ENCODE data around the gene PCGF3.
"Not testable (repeated sequence)": the region's sequence is repeated elsewhere in the genome, so short reads cannot be mapped to it uniquely, and the experiment has no call there.

Gene PCGF3

GRCh38 chr4:776743-777441, 71.3 kb downstream of the PCGF3 start:
- DNase-seq: no peak

GRCh38 chr4:777520-778262, 72.1 kb downstream of the PCGF3 start:
- DNase-seq: no peak
- TF ChIP-seq POLR2A (IDR thresholded peaks at IDR 0.05; ENCODE audit: low read length) (no peak), GATA1 (IDR thresholded peaks at IDR 0.05; ENCODE audit: low read depth, low read length) (no peak)

More at GRCh38 chr4:776743-777441, 71.3 kb downstream of the PCGF3 start:
- no peak for TF ChIP-seq GATA1 (IDR thresholded peaks at IDR 0.05; ENCODE audit: low read depth, low read length)
- TF ChIP-seq POLR2A (IDR thresholded peaks at IDR 0.05; ENCODE audit: low read length): no peak

GRCh38 chr4:779555-779954, 73.9 kb downstream of the PCGF3 start:
- no peak for DNase-seq
- no peak for TF ChIP-seq GATA1 (IDR thresholded peaks at IDR 0.05; ENCODE audit: low read depth, low read length)
- no peak for TF ChIP-seq POLR2A (IDR thresholded peaks at IDR 0.05; ENCODE audit: low read length)

- DNase-seq: not testable (repeated sequence)
Observed at GRCh38 chr4:780255-780654, 74.6 kb downstream of the PCGF3 start.

GRCh38 chr4:780716-781492, 75.3 kb downstream of the PCGF3 start:
- DNase-seq: peak in 1 of 2 experiments; percentile 46
- no peak for TF ChIP-seq POLR2A (IDR thresholded peaks at IDR 0.05; ENCODE audit: low read length)
- TF ChIP-seq GATA1 (IDR thresholded peaks at IDR 0.05; ENCODE audit: low read depth, low read length): no peak

- DNase-seq: peak; percentile 99
- peak; percentile 96 for TF ChIP-seq POLR2A (IDR thresholded peaks at IDR 0.05; ENCODE audit: low read length)
- no peak for TF ChIP-seq GATA1 (IDR thresholded peaks at IDR 0.05; ENCODE audit: low read depth, low read length)
Observed at GRCh38 chr4:781493-782216, 76.0 kb downstream of the PCGF3 start.

GRCh38 chr4:784401-785331, 79.0 kb downstream of the PCGF3 start:
- no peak for DNase-seq

GRCh38 chr4:785332-786073, 79.9 kb downstream of the PCGF3 start:
- peak; percentile 40 to 41 for DNase-seq
- no peak for TF ChIP-seq GATA1 (IDR thresholded peaks at IDR 0.05; ENCODE audit: low read depth, low read length)
- no peak for TF ChIP-seq POLR2A (IDR thresholded peaks at IDR 0.05; ENCODE audit: low read length)

More at GRCh38 chr4:784401-785331, 79.0 kb downstream of the PCGF3 start:
- TF ChIP-seq GATA1 (IDR thresholded peaks at IDR 0.05; ENCODE audit: low read depth, low read length): no peak
- TF ChIP-seq POLR2A (IDR thresholded peaks at IDR 0.05; ENCODE audit: low read length): no peak

- TF ChIP-seq GATA1 (IDR thresholded peaks at IDR 0.05; ENCODE audit: low read depth, low read length) (no peak), POLR2A (IDR thresholded peaks at IDR 0.05; ENCODE audit: low read length) (no peak)
Observed at GRCh38 chr4:786074-786741, 80.6 kb downstream of the PCGF3 start.

GRCh38 chr4:786861-787300, 81.2 kb downstream of the PCGF3 start:
- TF ChIP-seq GATA1 (IDR thresholded peaks at IDR 0.05; ENCODE audit: low read depth, low read length) (no peak), POLR2A (IDR thresholded peaks at IDR 0.05; ENCODE audit: low read length) (no peak)
- peak in 1 of 2 experiments; percentile 20 for DNase-seq

More at GRCh38 chr4:786074-786741, 80.6 kb downstream of the PCGF3 start:
- DNase-seq: no peak

- no peak for TF ChIP-seq GATA1 (IDR thresholded peaks at IDR 0.05; ENCODE audit: low read depth, low read length)
- no peak for TF ChIP-seq POLR2A (IDR thresholded peaks at IDR 0.05; ENCODE audit: low read length)
- DNase-seq: no peak
Observed at GRCh38 chr4:787561-787981, 81.9 kb downstream of the PCGF3 start.

Measured in erythroblast (primary cell).